Esophagus muscularis mucosa (tissue), 4 donors: Measurements from ENCODE around the gene DOCK10.

Experiments
- CTCF ChIP-seq, 3 experiments: fragments of 200-600 bp in 2 of 3; fragments of 450-650 bp in 1 of 3; sonication (generic) in 2 of 3; IDR thresholded peaks; one replicate each; pipeline ENCODE4 v1.5.1; 2017 to 2019; ENCODE audit warnings: antibody characterized with exemption in 3 of 3, mild to moderate bottlenecking in 2 of 3, moderate library complexity in 1 of 3
- EP300 ChIP-seq: sonication (generic); formaldehyde crosslinking; IDR thresholded peaks from one replicate; pipeline ENCODE4 v1.6.1; 2017; ENCODE audit warnings: antibody characterized with exemption
- POLR2A ChIP-seq: fragments of 450-650 bp; IDR thresholded peaks from one replicate; pipeline ENCODE4 v1.6.1; 2017; ENCODE audit warnings: antibody characterized with exemption, moderate library complexity, mild to moderate bottlenecking, low read depth
- POLR2AphosphoS5 ChIP-seq, 2 donors: sonication (generic); formaldehyde crosslinking; IDR thresholded peaks; one replicate each; pipeline ENCODE4 v1.6.1; 2017; ENCODE audit warnings: antibody characterized with exemption in 2 of 2

GRCh38 chr2:224793946-224794345 lies 248.3 kb downstream of the DOCK10 start:
- TF ChIP-seq CTCF (IDR thresholded peaks at IDR 0.05) (no peak), POLR2A (no peak), EP300 (no peak), POLR2AphosphoS5 (IDR thresholded peaks at IDR 0.05) (no peak)
